K562 (cell line): ENCODE results near the gene TCHP. TPM values are rescaled to one million over a fixed set of nuclear protein-coding genes. Genes with fewer than 3 reads are reported as not detected.

Experiments used
- ATAC-seq: fragments of 200-7000 bp; cut with Tn5 transposase; 3 replicates; pipeline ENCODE4 v1.9.1; 2020; ENCODE audit warnings: moderate library complexity
- BruUV-seq: library from RNA; stranded (reverse); fragments of 400-500 nt; replicated peaks from 2 replicates; lab custom pipeline; 2021; lab: Mats Ljungman, UMichigan
- CTCF ChIA-PET: fragments of 300-600 bp; formaldehyde crosslinking; extraction: SDS; loops from one replicate; lab custom pipeline; 2021; ENCODE audit warnings: low intra/inter-chr PET ratio; lab: Yijun Ruan, JAX
- POLR2A ChIA-PET: fragments of 300-600, 350-650 bp; sonication (Branson Sonifier 250); formaldehyde crosslinking; extraction: SDS; loops from one replicate; lab custom pipeline; 2021; ENCODE audit warnings: antibody characterized with exemption, inconsistent platforms; lab: Yijun Ruan, JAX
- DNase-seq, 4 experiments: peaks; one replicate each; pipeline versions ENCODE4 v3.0.0 to v3.0.0-alpha.2; 2011 to 2018; ENCODE audit warnings: low spot score in 3 of 4, mixed read lengths in 3 of 4; ENCODE audit errors: extremely low read depth in 1 of 4
- FAIRE-seq: peaks from 2 replicates; lab custom pipeline; 2011; peaks lifted over from hg19 to GRCh38; lab: Jason Lieb, UNC
- H2AFZ ChIP-seq: 2 replicates; pipeline ENCODE4 v1.6.0; 2011; ENCODE audit warnings: low read depth, low read length, control low read depth, inconsistent platforms
- H3K27ac ChIP-seq: fragments of 200-600 bp; 3 replicates; pipeline ENCODE4 v1.8.0; 2011; ENCODE audit warnings: low read depth, mild to moderate bottlenecking, control low read depth, inconsistent platforms, low read length, moderate library complexity, mixed read lengths; ENCODE audit errors: extremely low read depth
- H3K27me3 ChIP-seq, 2 experiments: fragments of 300-600 bp in 1 of 2; 2 replicates in 1 of 2; 3 replicates in 1 of 2; pipeline versions ENCODE4 v1.6.0 to v1.8.0; 2011; ENCODE audit warnings: inconsistent platforms in 2 of 2, low read length in 2 of 2, mild to moderate bottlenecking in 1 of 2, mixed read lengths in 1 of 2, moderate library complexity in 1 of 2; ENCODE audit not compliant: control insufficient read depth in 2 of 2, insufficient read depth in 2 of 2
- H3K36me3 ChIP-seq: fragments of 300-600 bp; 3 replicates; pipeline ENCODE4 v1.8.0; 2011; ENCODE audit warnings: mild to moderate bottlenecking, low read length, inconsistent platforms; ENCODE audit not compliant: control insufficient read depth, insufficient read depth
- H3K4me1 ChIP-seq, 2 experiments: fragments of 200-600 bp in 1 of 2; replicated peaks in 1 of 2; 2 replicates in 1 of 2; 3 replicates in 1 of 2; pipeline versions ENCODE4 v1.5.1 to v1.8.0; 2011; ENCODE audit warnings: inconsistent platforms in 2 of 2, low read length in 2 of 2, mild to moderate bottlenecking in 1 of 2, mixed read lengths in 1 of 2, moderate library complexity in 1 of 2; ENCODE audit not compliant: control insufficient read depth in 2 of 2, insufficient read depth in 2 of 2
- H3K4me2 ChIP-seq: 2 replicates; pipeline ENCODE4 v1.6.1; 2011; ENCODE audit warnings: low read length, control low read depth, inconsistent platforms, mixed read lengths; ENCODE audit not compliant: insufficient read depth
- H3K4me3 ChIP-seq: fragments of 200-600 bp; sonication (generic), shearing (Covaris generic); 2 replicates; pipeline ENCODE4 v1.5.1; 2016; ENCODE audit warnings: control low read depth, inconsistent platforms
- H3K79me2 ChIP-seq: fragments of 200-600 bp; 3 replicates; pipeline ENCODE4 v1.8.0; 2011; ENCODE audit warnings: low read length, inconsistent platforms; ENCODE audit not compliant: control insufficient read depth, insufficient read depth
- H3K9ac ChIP-seq, 2 experiments: 2 replicates each; pipeline versions ENCODE4 v1.6.0 to v1.6.1; 2011; ENCODE audit warnings: low read depth in 2 of 2, low read length in 2 of 2, control low read depth in 1 of 2, inconsistent platforms in 1 of 2, mild to moderate bottlenecking in 1 of 2, mixed read lengths in 1 of 2; ENCODE audit not compliant: insufficient read depth in 1 of 2
- H3K9me1 ChIP-seq: one replicate; pipeline ENCODE4 v1.6.0; 2011; ENCODE audit warnings: inconsistent platforms, mild to moderate bottlenecking, low read length, moderate library complexity; ENCODE audit not compliant: control insufficient read depth, insufficient read depth
- H3K9me3 ChIP-seq: replicated peaks from 2 replicates; pipeline ENCODE4 v1.5.1; 2011; ENCODE audit warnings: low read depth, low read length, inconsistent platforms; ENCODE audit not compliant: control insufficient read depth, insufficient read depth
- H4K20me1 ChIP-seq: replicated peaks from 2 replicates; pipeline ENCODE4 v1.6.1; 2011; ENCODE audit warnings: low read length, inconsistent platforms, mixed read lengths; ENCODE audit not compliant: control insufficient read depth, insufficient read depth
- BRCA1 ChIP-seq, 2 experiments: fragments of 450-650 bp in 1 of 2; sonication (generic) in 1 of 2; formaldehyde crosslinking in 1 of 2; IDR thresholded peaks; 2 replicates each; pipeline versions ENCODE4 v1.5.0 to v1.6.1; 2017 to 2020; ENCODE audit warnings: mild to moderate bottlenecking in 1 of 2, missing genetic modification reagents in 1 of 2
- CXXC5 ChIP-seq: fragments of 250-450 bp; sonication (Bioruptor Pico); IDR thresholded peaks from 2 replicates; pipeline ENCODE4 v1.8.0; 2022; ENCODE audit warnings: inconsistent platforms, mild to moderate bottlenecking, moderate library complexity
- RUNX1 ChIP-seq: sonication (generic); IDR thresholded peaks from 2 replicates; pipeline ENCODE4 v1.6.1; 2016; ENCODE audit warnings: antibody characterized with exemption, low read depth
- ZNF282 ChIP-seq: sonication (generic); formaldehyde crosslinking; IDR thresholded peaks from 2 replicates; pipeline ENCODE4 v1.8.1; 2023; ENCODE audit warnings: missing genetic modification reagents
- WGBS: fragments of 100-300 bp; shearing (Covaris generic); methylation state at CpG from one replicate; pipeline ENCODE4 v1.1.6; 2016; ENCODE audit warnings: low coverage, mixed read lengths; ENCODE audit not compliant: insufficient coverage; ENCODE audit errors: missing lambda C conversion rate; 5-methylcytosine and 5-hydroxymethylcytosine counted together
- in situ Hi-C: fragments of 300-500 bp; cut with MboI; formaldehyde crosslinking; loops from 4 replicates; pipeline ENCODE4 v1.15.0; 2018; ENCODE audit warnings: inconsistent platforms, mixed read lengths
- intact Hi-C: fragments of 100-400 bp; cut with micrococcal nuclease; formaldehyde crosslinking; loops from 2 replicates; pipeline ENCODE4 v1.14.2; 2022
- polyA plus RNA-seq, 8 experiments: library from polyadenylated mRNA; depleted of rRNA in 4 of 8; stranded (reverse) in 5 of 8; unstranded in 3 of 8; fragments of >200 nt; fragmentation: Nextera tagmentation in 2 of 8; fragmentation: Illumina TruSeq in 1 of 8; extraction: Ambion mirVana in 2 of 8; extraction: Trizol in 1 of 8; gene quantifications; 2 replicates each; pipeline versions ENCODE4 v1.2.1 to v1.2.3, GENCODE V29; 2011 to 2014; ENCODE audit warnings: inconsistent platforms in 1 of 8, missing spikeins in 1 of 8
- total RNA-seq, 7 experiments: library from RNA; depleted of rRNA in 6 of 7; stranded (reverse); fragments of >200 nt in 6 of 7; fragmentation: Illumina TruSeq in 2 of 7; extraction: Trizol in 2 of 7; gene quantifications; 2 replicates each; pipeline versions ENCODE4 v1.2.1 to v1.2.3, GENCODE V29; 2011 to 2021; ENCODE audit warnings: low replicate concordance in 1 of 7
- TF ChIP-seq, protein P1 (sequence below), 2 experiments: fragments of 450-650 bp; formaldehyde crosslinking in 1 of 2; IDR thresholded peaks; 2 replicates each; pipeline versions ENCODE4 v1.4.0 to v1.6.1; 2014 to 2020; ENCODE audit warnings: mild to moderate bottlenecking in 2 of 2, borderline replicate concordance in 1 of 2, low read depth in 1 of 2
- TF ChIP-seq, protein P2 (sequence below), 2 experiments: fragments of 450-650 bp; IDR thresholded peaks; 2 replicates each; pipeline ENCODE4 v1.6.1; 2018; ENCODE audit warnings: mild to moderate bottlenecking in 2 of 2, low read depth in 1 of 2; ENCODE audit not compliant: partially characterized antibody in 2 of 2
- TF ChIP-seq, protein P3 (sequence below): sonication (generic); formaldehyde crosslinking; IDR thresholded peaks from 2 replicates; pipeline ENCODE4 v1.5.0; 2020; ENCODE audit warnings: missing genetic modification reagents

TCHP gene
- total and polyA plus RNA-seq, 9 of the 15 experiments (the other 6 are each of a cell fraction or from before 2014, with no cell fraction given): 3.4 to 30.4 (median 19.7) TPM

DNA sequence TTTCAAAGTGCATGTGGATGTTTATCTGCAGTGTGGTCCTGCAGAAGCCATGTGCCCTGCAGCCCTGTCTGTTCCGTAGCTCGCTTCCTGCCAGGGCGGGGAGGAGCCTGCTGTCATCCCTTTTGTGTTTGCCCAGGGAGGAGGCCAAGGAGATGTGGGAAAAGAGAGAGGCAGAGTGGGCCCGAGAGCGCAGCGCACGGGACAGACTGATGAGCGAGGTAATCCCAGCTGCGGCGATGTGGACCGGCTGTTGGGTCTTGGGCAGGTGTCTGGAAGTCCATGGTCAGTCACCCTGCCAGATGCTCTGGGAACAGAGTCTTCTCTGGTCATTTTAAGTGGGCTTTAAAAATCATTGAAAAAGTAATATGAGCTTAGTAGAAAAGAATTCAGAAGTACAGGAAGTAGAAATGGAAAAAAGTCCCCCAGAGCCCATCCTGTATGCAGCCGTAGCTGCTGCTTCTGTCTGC lies 12.8 kb downstream of the TCHP start:
- intact Hi-C loops (no loop called here), in situ Hi-C loops (no loop called here)
- POLR2A ChIA-PET: no interaction called here
- H3K9me3 ChIP-seq: no peaks in the 10 kb centered on the region
- H3K9ac ChIP-seq: no peak overlapping the region
- no peaks in the 10 kb centered on the region for H3K79me2 ChIP-seq
- FAIRE-seq: no peak
- no peak for TF ChIP-seq BRCA1 (IDR thresholded peaks at IDR 0.05)
- TF ChIP-seq BRCA1 (CRISPR knock-in tag; IDR thresholded peaks at IDR 0.05): no peak
- TF ChIP-seq, protein P1, sequence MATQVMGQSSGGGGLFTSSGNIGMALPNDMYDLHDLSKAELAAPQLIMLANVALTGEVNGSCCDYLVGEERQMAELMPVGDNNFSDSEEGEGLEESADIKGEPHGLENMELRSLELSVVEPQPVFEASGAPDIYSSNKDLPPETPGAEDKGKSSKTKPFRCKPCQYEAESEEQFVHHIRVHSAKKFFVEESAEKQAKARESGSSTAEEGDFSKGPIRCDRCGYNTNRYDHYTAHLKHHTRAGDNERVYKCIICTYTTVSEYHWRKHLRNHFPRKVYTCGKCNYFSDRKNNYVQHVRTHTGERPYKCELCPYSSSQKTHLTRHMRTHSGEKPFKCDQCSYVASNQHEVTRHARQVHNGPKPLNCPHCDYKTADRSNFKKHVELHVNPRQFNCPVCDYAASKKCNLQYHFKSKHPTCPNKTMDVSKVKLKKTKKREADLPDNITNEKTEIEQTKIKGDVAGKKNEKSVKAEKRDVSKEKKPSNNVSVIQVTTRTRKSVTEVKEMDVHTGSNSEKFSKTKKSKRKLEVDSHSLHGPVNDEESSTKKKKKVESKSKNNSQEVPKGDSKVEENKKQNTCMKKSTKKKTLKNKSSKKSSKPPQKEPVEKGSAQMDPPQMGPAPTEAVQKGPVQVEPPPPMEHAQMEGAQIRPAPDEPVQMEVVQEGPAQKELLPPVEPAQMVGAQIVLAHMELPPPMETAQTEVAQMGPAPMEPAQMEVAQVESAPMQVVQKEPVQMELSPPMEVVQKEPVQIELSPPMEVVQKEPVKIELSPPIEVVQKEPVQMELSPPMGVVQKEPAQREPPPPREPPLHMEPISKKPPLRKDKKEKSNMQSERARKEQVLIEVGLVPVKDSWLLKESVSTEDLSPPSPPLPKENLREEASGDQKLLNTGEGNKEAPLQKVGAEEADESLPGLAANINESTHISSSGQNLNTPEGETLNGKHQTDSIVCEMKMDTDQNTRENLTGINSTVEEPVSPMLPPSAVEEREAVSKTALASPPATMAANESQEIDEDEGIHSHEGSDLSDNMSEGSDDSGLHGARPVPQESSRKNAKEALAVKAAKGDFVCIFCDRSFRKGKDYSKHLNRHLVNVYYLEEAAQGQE (IDR thresholded peaks at IDR 0.05; ENCODE audit: borderline replicate concordance): no peak
- TF ChIP-seq, protein P1 (CRISPR knock-in tag; IDR thresholded peaks at IDR 0.05; ENCODE audit: low read depth): no peak
- TF ChIP-seq, protein P2, sequence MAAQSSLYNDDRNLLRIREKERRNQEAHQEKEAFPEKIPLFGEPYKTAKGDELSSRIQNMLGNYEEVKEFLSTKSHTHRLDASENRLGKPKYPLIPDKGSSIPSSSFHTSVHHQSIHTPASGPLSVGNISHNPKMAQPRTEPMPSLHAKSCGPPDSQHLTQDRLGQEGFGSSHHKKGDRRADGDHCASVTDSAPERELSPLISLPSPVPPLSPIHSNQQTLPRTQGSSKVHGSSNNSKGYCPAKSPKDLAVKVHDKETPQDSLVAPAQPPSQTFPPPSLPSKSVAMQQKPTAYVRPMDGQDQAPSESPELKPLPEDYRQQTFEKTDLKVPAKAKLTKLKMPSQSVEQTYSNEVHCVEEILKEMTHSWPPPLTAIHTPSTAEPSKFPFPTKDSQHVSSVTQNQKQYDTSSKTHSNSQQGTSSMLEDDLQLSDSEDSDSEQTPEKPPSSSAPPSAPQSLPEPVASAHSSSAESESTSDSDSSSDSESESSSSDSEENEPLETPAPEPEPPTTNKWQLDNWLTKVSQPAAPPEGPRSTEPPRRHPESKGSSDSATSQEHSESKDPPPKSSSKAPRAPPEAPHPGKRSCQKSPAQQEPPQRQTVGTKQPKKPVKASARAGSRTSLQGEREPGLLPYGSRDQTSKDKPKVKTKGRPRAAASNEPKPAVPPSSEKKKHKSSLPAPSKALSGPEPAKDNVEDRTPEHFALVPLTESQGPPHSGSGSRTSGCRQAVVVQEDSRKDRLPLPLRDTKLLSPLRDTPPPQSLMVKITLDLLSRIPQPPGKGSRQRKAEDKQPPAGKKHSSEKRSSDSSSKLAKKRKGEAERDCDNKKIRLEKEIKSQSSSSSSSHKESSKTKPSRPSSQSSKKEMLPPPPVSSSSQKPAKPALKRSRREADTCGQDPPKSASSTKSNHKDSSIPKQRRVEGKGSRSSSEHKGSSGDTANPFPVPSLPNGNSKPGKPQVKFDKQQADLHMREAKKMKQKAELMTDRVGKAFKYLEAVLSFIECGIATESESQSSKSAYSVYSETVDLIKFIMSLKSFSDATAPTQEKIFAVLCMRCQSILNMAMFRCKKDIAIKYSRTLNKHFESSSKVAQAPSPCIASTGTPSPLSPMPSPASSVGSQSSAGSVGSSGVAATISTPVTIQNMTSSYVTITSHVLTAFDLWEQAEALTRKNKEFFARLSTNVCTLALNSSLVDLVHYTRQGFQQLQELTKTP (IDR thresholded peaks at IDR 0.05; ENCODE audit: low read depth in 1 of 2, partially characterized antibody in 2 of 2): no peak
- no peak for TF ChIP-seq ZNF282 (CRISPR knock-in tag)
- TF ChIP-seq, protein P3, sequence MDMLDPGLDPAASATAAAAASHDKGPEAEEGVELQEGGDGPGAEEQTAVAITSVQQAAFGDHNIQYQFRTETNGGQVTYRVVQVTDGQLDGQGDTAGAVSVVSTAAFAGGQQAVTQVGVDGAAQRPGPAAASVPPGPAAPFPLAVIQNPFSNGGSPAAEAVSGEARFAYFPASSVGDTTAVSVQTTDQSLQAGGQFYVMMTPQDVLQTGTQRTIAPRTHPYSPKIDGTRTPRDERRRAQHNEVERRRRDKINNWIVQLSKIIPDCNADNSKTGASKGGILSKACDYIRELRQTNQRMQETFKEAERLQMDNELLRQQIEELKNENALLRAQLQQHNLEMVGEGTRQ (CRISPR knock-in tag): no peak
- no peak for TF ChIP-seq CXXC5 (CRISPR knock-in tag)
- TF ChIP-seq RUNX1: no peak
- H3K4me2 ChIP-seq: no peak overlapping the region
- no peak overlapping the region for H2AFZ ChIP-seq
- peaks cover 78% of the 10 kb centered on the region; the same call in 2 of the 3 replicates for H3K36me3 ChIP-seq
- DNase-seq: no peak
- H3K27me3 ChIP-seq: no peaks in the 10 kb centered on the region
- 0 out of 2 replicates have a peak, but pooled peaks cover 3% of the 10 kb centered on the region for H4K20me1 ChIP-seq
- CTCF ChIA-PET: no interaction called here
- H3K27ac ChIP-seq: no peak overlapping the region
- H3K4me3 ChIP-seq: no peak overlapping the region
- peaks cover 0 to 3% of the 10 kb centered on the region in 2 experiments; a peak in 1 of 5 replicates for H3K4me1 ChIP-seq
- no TSS peak for BruUV-seq
- no peaks in the 10 kb centered on the region for H3K9me1 ChIP-seq
- ATAC-seq: no peak
- 98% methylated on average over 9 of the region's 12 CpGs for WGBS
